ENCODE results near the gene BACH2. TPM values are rescaled to one million over a fixed set of nuclear protein-coding genes. Genes with fewer than 3 reads are reported as not detected.

BACH2 gene
- polyA plus RNA-seq, 12 donors = 4.4 to 11.8 (median 5.3) TPM; not detected in 1

DNA sequence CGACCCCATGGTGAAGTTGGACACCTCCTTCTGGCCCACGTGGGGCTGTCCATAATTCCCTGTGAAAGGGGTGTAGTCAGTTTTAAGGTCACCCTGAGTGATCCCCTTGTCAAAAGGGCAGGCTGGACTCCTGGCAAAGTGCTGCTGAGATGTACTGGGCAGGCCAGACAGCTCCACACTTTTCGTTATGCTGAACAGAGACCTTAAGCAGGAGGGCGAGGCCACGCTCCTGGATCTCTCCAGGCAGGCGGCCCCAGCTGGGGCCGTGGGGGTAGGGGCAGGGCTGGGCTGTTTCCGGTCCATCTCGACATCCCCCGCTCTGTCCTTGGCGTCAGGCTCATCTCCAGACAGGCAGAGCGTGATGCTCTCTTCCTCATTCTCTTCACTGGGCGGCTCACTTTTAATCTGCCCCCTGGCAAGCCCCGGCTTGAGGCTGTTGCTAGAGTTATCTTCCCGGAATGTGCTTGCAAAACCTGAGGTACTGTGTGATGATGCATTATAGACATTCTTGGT, 345.7 kb downstream of the BACH2 start:
- DNase-seq = no peak

DNA sequence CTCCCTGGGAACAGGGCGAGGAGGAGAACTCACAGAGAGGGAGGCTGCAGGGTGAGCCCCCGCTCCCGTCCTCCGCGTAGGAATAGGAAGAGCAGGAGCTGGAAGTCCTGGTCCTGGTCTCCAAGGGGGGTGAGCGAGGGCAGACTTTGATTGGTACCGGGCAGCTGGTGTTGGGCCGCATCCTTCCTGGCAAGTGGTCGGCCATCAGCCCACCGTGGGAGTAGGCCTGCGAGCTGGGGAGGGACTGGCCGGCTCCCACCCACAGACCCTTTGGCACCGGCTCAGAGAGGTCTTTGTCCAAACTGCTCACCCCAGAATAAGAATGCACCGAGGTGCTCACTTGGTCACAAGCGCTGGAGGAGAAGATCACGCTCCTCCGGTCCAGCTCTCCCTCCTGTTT, 346.2 kb downstream of the BACH2 start:
- no peak for DNase-seq

DNA sequence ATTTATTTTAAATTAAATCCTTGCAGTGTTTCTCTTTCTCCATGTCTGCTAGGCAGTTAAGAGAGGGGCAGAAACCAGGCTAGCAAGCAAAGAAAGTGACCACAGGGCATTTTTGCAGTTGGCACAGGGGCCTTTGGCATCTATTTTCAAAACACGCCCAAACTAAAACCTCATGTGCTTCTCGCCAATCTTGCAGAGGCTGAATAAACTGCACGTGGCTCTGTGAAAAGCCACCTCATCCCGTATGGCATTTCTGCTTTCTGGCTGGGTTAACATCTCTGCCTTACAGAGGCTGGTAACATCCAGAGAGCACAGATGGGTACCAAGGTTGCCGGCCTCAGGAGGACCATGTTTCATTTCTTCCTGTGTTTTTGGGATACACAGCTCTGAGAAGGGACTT, 347.8 kb downstream of the BACH2 start:
- DNase-seq = no peak

DNA sequence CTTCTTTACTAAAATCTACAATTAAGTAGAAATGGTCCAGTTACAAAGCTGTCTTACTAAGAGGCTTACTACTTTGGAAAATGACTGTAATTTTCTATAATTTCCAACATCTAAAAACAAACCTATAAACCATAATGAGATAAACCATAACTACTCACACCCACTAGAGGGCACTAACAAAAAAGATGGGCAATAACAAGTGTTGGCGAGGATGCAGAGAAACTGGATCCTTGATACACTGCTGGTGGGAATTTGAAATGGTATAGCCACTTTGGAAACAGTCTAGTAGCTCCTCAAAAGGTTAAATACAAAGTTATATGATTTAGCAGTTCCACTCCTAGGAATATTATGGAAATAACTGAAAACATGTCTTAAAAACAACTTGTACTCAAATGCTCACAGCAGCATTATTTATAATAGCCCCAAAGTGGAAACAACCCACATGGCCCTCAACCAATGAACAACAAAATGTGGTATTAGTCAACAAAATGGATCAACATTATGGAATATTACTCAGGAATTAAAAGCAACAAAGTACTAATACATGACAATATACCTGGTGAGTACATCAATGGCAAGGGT, 351.7 kb downstream of the BACH2 start:
- DNase-seq = no peak

DNA sequence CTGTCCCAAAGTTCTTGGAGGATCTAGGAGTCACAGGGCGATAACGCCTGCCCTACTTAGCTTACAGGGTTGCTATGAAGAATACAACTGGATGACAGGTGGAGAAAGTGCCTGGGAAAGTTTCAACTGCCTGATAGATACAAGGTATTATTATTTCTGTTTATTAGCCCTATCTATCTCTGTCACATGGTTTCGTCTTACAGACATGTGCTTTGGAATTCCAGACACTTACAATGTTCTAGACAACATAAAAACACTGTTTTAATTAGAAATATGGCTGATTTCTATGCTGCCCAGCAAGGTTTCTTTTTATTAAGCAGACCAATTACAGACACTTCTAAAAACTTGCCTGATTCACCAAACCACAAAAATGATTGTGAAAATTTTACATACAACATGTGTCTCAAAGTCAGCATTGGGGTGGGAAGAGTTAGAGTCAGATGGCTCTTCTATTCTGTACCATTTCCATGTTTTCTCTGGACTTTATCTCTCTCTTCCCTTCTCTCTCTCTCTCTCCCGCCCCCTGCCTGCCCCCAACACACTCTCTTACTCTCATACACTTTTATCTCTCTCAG, 352.4 kb downstream of the BACH2 start:
- no peak for DNase-seq

DNA sequence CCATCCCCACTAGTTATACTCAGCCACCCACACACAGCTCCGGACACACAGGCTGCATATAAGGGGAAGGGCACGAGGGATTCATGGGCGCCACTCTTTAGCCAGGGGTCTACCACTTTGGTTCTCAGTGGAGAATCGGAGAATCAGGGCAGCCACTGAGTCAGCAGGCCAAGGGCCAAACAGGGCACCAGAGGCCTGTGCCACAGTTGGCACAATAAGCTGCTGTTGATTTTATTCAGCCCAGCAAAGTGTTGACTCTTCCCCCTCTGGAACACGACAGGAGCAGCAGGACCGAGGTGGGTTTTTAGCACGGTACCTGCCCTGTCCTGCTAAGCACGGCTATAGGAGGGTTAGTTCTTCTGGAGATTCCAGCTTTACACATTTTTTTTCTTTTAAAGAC, 354.0 kb downstream of the BACH2 start:
- DNase-seq = no peak

DNA sequence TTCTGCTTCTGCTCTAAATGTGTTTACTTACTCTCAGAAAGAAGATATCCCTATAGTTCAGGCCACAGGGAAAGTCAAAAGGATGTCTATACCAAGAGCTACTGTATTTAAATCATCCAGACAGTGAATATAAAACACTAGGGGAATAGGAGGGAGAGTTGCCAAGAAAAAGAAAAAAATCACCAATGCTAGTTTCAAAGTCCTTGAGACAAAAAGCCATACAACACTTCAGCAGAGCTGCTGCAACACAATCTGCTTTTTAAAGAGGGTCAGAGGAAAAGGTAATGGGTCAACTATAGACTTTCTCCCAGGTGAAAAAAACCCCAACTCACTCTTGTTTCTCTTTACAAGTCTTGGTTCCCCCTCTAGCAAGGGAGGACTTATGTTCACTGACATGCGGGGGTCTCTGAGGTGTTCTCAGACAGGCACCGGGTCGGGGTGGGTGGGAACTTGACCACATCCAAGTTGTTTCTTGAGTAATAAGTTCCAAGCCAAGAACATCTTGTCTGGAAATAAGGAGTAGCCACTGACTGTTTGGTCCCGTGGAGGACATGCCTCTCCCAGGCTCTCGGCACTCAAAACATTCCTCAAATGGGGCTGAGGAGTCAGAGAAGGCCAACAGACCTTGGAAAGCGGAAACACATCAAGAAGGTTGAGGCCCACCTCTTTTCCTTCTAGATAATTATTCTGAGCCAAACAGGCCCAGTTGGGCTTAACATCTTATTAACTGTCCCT, 354.7 kb downstream of the BACH2 start:
- no peak for DNase-seq

DNA sequence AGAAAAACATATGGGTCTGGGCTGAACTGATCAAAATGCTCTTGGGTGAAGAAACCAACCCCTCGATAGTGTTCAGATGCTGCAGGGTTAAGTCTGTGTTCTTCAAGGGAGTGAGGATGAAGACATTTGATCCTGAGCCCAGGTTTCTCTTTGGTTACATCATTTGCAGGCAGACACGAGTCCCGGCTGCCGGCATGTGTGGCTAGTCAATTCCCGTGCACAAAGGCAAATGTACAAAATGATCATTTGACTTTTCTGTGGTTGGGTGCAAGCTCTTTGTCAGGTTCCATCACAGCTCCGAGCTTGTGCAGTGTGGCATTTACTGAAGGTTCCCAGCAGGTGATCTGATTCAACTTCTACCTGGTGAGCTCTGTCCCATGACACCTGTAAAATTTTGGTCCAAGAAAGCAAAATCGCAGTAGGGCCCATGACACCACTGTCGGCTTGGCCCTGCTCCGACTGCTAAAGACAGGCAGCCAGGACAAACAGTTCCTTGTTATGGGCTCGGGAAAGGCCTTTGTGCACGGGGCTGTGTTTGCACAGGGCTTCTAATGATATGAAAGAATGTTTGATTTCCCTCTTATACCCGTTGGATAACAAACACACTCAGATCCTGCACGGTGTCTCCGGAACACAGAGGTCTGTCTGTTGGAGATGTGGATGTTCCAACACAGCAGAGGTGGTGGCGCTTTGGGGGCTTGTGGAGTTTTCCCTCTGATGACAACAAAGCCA, 355.4 kb downstream of the BACH2 start:
- peak; percentile 14 for DNase-seq

DNA sequence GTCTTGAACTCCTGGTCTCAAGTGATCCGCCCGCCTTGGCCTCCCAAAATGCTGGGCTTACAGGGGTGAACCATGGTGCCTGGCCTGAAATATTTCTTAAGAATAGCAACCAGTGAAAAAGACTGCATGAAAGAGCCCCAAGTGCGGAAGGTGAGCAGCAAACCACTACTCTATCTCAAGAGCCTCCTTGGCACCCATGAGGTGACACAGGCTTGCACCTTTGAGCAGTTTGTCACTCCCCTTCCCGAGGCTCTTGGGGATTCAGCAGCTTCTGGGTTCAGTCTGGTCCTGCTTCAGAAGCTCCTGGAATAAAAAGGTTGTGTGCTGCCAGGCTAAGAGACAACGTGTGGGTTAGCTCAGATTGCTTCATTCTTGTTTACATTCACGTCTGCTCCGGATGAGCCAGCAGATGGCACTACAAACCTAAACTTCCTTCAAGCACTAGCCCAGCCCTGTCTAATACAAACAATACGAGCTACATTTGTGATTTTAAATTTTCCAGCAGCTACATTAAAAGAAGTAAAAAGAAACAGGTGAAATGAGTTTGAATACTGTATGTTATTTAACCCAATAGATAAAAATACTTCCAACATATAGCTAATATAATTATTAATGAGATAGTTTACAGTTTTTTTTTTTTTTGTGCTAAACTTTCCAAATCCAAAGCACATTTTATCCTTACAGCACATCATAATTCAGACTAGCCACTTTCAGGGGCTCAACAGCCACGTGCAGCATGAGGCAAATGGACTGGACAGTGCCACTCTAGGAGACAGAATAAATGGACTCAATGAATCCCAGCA, 356.2 kb downstream of the BACH2 start:
- peak; percentile 75 for DNase-seq

DNA sequence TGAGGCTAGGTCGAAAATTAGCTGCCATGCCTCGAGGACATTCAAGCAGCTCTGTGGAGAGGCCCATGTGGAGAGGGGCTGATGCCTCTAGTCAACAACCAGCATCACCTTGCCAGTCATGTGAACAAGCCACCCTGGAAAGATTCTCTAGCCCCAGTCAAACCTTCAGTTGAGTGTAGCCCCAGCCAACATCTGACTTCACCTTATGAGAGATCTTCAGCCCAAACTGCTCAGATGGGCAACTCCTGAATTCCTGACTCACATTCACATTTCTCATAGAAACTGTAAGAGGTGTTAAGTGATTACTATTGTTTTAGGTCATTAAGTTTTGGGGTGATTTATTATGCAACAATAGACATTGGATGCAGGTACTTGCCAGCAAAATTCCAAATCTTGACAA, 357.5 kb downstream of the BACH2 start:
- DNase-seq = no peak

DNA sequence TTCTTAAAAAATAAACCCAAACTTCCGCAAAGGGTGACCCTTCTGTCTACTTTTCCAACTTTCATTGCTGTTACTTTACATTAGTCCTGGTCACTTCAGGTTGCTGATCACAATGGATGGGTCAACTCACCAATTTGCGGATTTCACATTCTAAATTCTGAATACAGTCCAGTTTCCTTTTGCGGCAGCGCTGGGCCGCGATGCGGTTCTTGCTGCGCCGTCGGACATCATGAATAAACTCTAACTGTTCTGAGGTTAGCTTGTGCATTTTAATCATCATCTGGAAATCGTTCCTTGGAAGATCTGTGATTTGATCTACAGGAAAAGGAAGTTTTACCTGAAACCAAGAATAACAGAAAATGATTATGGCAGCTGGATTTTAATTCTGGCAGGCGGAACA, 358.6 kb downstream of the BACH2 start:
- no peak for DNase-seq

DNA sequence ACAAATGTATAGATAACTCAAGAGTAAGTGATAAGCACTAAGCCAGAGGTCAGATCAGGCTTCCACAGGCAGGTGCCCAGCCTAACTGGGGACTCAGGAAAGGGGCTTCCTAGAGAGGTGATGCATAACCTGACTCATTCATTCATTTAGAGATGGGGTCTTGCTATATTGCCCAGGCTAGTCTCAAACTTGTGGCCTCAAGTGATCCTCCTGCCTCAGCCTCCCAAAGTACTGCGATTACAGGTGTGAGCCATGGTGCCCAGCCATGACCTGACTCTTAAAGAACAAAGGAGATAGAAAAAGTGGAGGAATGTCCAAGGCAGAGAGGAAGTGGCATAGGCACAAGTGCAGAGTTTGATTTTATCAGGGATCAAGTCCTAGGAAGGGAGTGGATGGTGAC, 360.5 kb downstream of the BACH2 start:
- DNase-seq = no peak

DNA sequence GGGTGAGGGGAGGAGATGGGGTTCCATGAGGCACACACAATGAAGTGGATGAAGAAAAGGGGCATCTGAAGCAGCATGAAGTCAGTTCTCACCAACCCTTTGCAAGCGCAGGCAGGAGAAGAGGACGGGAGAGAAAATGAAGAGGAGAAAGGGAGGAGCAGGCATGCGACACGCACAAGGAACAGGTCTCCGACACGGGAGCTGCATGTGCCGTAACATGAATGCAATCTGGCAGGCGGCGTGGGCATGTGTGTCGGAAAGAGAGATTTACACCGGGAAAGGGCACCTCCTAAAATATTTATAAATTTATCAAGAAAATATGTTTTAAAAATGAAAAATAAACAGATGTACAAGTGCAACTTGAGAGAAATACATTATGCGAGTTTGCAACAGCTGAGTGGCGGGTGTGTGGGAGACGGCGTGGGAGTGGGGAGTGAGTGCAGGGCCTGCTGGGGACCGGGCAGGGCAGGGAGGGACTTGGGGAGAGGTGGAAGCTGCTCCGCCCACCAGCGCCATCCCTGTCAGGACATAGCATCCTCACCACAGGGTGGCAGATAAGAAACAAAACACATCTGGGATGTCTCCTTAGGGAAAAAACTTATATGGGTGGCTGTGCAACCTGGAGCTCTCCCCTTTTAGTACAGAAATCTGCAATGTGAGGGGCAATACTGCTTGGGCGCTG, 361.8 kb downstream of the BACH2 start:
- no peak for DNase-seq

DNA sequence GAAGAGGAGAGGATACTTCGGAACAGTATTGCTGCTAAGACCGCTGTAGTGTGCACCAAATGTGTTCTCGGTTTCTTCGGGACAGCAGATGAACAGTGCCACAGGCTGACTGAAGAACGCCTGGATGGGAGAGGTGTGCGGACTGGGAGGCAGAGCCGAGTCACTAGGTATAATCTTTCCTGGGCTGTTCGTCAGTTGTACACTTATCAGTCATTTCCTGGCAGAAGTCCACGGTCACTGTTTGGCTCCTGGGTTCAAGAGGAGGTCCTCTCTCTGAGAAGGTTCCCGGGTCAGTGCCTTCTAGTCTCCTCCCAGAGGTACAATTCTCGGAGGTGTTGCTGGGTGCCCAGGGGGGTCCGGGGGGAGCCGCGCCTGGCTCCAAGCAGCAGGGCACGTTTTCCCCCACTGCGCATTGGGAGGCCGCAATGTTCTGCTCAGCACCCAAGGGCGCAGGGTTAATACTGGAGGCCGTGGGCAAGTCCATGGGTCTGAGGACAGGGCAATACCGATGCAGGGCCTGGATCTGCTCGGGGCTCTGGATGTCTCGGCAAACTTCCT, 364.3 kb downstream of the BACH2 start:
- no peak for DNase-seq

DNA sequence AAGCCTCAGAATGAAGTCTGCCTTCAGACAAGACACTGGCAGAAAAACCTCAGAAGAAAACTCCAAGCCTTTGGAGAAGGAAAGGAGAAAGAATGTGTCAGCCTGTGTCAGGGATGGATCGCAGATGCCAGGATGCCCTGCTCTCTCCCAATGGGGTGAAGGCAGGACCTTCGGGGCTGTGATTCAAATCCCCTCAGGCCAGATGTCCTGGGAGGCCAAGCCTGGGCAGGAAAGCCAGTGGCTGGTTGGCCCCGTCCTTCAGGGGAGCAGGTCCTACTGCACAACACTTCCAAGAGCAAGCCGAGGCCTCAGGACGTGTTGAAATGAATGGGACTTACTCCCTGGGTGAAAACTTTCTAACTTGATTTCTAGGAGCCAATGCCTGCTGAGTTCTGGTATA, 365.9 kb downstream of the BACH2 start:
- no peak for DNase-seq

DNA sequence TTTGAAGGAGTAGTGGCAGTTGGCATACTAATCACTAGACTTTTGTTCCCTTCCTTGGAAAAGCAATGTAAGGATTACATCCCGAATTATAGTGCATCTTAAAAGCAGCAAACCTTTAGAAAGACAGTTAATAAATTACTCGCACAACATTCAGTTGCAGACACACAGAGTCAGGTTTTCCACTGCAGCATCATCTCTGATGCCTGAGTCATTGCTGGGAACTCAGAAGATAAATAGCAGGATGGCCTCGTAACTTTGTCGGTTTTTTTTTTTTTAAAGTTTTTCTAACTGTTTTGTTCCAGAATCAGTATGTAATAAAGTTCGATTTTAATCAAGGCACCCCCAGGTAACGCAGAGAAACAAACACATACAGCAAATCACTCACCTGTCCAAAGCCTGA, 368.0 kb downstream of the BACH2 start:
- DNase-seq = no peak

DNA sequence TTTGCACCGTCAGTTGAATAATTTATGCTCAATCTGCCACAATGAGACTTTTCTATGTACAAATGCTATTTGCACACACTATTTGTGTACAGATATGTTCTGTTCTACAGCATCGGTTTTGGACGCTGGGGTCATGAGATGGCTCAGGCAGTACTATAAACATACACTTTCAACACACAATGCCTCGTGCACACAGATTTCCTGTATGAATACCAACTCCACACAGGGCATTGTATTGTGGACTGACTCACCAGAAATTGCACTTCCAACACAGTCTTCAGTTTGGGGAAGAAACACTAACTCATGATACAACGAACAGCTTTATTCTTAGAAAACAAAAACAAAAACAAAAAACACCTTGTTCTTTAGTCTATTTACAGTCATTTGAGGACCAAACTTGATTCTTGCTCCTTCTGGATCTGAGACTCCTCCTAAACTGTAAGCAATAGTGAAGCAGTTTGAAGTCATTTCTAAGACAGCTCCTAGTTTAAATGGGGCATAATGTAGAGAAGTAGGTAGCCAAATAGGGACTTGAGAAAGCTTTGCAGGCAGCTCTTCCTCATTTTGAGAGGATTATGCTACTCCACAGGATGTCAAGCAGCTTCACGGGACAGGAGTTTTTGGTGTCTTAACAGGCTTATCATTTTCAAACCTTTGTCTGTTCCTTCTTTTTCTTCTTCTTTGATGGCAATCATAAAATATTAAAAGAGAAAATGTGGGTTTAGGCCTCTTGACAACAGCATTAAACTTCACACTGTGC, 368.7 kb downstream of the BACH2 start:
- no peak for DNase-seq

DNA sequence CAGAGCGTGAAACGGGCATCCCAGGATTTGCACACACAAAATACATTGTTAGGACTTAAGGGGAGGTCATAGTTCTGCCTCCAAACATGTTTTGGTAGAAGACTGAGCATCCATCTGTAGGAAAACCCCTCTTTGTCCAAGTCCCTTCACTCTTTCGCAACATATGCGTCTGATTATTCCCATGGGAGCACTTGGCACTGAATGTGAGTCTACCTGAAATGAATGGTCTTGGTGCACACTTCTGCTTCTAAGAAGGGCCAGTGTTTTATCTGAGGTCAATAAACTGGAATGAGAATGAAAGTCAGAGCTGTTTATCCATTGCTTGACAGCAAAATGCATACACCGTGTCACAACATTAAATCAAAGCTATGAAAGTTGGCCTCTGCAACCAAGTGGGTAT, 369.4 kb downstream of the BACH2 start:
- no peak for DNase-seq

DNA sequence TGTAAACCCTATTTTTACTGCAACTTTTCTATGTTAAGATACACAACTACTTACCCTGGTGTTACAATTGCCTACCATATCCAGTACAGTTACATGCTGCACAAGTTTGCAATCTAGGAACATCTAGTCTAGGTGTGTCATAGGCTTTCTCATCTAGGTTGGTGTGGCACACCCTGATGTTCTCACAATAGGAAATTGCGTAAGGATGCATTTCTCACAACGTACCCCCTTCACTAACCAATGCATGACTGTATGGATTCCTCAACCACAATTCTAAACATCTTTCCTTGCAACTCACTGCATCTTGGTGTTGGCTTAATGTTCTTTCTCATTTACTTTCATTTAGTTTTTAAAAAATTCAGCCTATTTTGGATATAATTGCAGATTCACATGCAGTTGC, 370.8 kb downstream of the BACH2 start:
- no peak for DNase-seq

DNA sequence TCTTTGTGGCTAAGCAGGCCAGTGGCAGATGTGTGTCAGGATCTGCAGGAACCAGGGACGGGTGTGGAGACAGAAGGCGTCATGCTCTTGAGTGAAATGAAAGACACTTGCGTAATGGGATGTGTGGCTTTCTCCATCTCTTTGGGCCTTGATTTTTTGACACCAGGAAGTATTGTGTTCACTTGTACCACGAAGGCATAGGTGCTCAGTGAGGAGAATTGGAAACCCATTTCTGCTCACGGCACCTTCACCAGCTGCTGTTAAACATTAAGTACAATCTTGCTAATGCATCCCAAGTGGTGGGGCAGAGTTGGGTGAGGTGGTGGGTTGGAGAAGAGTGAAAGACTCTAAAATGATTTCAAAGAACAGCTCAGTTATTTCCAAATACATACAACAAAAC, 372.4 kb downstream of the BACH2 start:
- DNase-seq = no peak

Data from muscle of arm (tissue), 12 donors.